Glomerular endothelial cell (primary cell): Measurements from ENCODE around the gene SERPINF2. TPM values are rescaled to one million over a fixed set of nuclear protein-coding genes. Genes with fewer than 3 reads are reported as not detected.
"Not testable (repeated sequence)": the region's sequence is repeated elsewhere in the genome, so short reads cannot be mapped to it uniquely, and the experiment has no call there.

Experiments
- DNase-seq: peaks from one replicate; pipeline ENCODE4 v3.0.0-alpha.2; 2011; ENCODE audit warnings: low read depth, low spot score; ENCODE audit errors: extremely low read depth
- total RNA-seq: library from RNA; depleted of rRNA; stranded (reverse); fragments of >200 nt; gene quantifications from 2 replicates; pipeline ENCODE4 v1.2.3, GENCODE V29; 2015

The SERPINF2 gene
- total RNA-seq, 1 donor from 2014 or later = not detected

GRCh38 chr17:1733759-1734158, 8.9 kb upstream of the SERPINF2 start:
- no peak for DNase-seq

GRCh38 chr17:1735418-1735817, 7.3 kb upstream of the SERPINF2 start:
- no peak for DNase-seq

GRCh38 chr17:1735834-1736347, 6.8 kb upstream of the SERPINF2 start:
- no peak for DNase-seq

GRCh38 chr17:1736348-1737281, 6.1 kb upstream of the SERPINF2 start:
- no peak for DNase-seq

GRCh38 chr17:1737531-1738291, 5.0 kb upstream of the SERPINF2 start:
- no peak for DNase-seq

- DNase-seq = not testable (repeated sequence)
These were observed 772 bp upstream of the SERPINF2 start for GRCh38 chr17:1741899-1742298.

GRCh38 chr17:1743088-1743439, 393 bp downstream of the SERPINF2 start:
- no peak for DNase-seq

- DNase-seq = no peak
These were observed 2.2 kb downstream of the SERPINF2 start for GRCh38 chr17:1744551-1745512.

GRCh38 chr17:1745513-1746020, 2.9 kb downstream of the SERPINF2 start:
- no peak for DNase-seq

GRCh38 chr17:1746975-1747543, 4.4 kb downstream of the SERPINF2 start:
- DNase-seq = no peak

GRCh38 chr17:1750628-1751027, 8.0 kb downstream of the SERPINF2 start:
- DNase-seq = no peak

GRCh38 chr17:1752425-1753262, 10.0 kb downstream of the SERPINF2 start:
- no peak for DNase-seq

GRCh38 chr17:1753767-1754429, 11.2 kb downstream of the SERPINF2 start:
- DNase-seq = no peak

- no peak for DNase-seq
These were observed 11.9 kb downstream of the SERPINF2 start for GRCh38 chr17:1754430-1755112.

GRCh38 chr17:1755252-1755826, 12.7 kb downstream of the SERPINF2 start:
- no peak for DNase-seq

- no peak for DNase-seq
These were observed 13.2 kb downstream of the SERPINF2 start for GRCh38 chr17:1755827-1756262.

- DNase-seq = no peak
These were observed 16.1 kb downstream of the SERPINF2 start for GRCh38 chr17:1758807-1759206.
